NB4 (cell line): ENCODE data around the gene FAXDC2.

Experiments
- CTCF ChIP-seq: IDR thresholded peaks from one replicate; pipeline ENCODE4 v1.5.1; 2012; ENCODE audit warnings: low read depth, low read length
- POLR2A ChIP-seq: IDR thresholded peaks from 2 replicates; pipeline ENCODE4 v1.6.1; 2011; ENCODE audit warnings: mild to moderate bottlenecking; ENCODE audit not compliant: insufficient read length; ENCODE audit errors: extremely low read depth

- TF ChIP-seq CTCF = no peak
- TF ChIP-seq POLR2A = no peak
Observed at GRCh38 chr5:154797762-154798161, 52.6 kb downstream of the FAXDC2 start.
